NCI-H524 treated with DMSO at 0.1 percent for 48 hours (cell line): ENCODE data around the gene RTN4RL2.

Experiments
- DNase-seq: peaks from one replicate; lab custom pipeline; 2025; lab: John Stamatoyannopoulos, UW

Gene RTN4RL2

DNA sequence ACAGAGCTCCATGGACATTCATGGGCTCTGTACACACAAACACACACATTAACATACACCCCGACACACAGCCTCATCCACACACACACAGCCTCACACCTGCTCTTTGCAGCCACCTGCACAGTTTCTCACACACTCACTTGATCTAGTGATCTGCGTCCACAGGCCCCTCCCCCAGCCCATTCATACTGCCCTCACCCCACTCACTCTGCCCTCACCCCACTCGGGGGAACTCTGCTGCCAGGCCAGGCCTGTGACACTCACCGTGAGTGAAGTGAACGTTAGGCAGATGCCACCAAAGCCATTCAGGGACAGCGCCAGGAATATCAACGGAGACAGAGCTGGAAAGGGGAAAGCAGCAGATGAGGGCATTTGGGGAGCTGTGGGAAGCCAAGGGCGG, 40.2 kb downstream of the RTN4RL2 start:
- DNase-seq = no peak

DNA sequence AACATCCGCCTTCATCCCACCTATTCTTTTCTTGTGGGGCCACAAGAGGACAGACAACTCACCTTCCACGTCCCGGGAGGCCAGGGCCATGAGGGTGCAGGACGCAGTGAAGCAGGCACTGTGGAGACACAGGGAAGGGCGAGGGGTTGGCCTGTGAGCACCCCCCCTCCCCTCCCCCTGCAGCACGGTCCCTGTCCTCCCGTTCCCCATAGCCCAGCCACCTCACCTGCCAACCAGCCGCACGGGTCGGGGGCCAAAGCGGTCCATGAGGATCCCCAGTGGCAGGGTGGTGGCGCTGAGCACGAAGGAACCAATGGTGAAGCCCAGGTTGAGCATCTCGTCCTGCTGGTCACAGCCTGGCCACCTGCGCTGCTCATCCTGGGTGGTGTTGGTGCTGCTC, 40.6 kb downstream of the RTN4RL2 start:
- no peak for DNase-seq

GRCh38 chr11:57501953-57502352, 41.6 kb downstream of the RTN4RL2 start:
- DNase-seq = no peak

- DNase-seq = no peak
These were observed 42.0 kb downstream of the RTN4RL2 start for GRCh38 chr11:57502376-57502775.

DNA sequence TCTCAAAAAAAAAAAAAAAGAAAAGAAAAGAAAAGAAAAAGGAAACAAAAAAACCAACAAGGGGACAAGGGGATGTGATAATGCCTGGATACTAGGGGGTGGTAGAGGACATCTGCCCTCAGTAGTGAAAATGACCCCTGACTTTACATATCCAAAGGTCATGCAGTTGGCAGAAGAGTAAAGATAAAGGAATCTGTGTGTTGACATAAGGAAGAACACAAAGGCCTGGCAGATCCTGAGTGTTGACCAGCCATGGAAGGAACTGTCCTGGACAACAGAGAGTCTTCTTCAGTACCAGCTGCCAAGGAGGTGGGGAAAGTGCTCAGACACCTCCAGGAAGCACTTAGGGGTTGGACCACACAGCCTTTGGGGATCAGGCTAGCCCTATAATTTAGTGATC, 42.5 kb downstream of the RTN4RL2 start:
- no peak for DNase-seq

- no peak for DNase-seq
These were observed 44.2 kb downstream of the RTN4RL2 start for GRCh38 chr11:57504511-57504910.

DNA sequence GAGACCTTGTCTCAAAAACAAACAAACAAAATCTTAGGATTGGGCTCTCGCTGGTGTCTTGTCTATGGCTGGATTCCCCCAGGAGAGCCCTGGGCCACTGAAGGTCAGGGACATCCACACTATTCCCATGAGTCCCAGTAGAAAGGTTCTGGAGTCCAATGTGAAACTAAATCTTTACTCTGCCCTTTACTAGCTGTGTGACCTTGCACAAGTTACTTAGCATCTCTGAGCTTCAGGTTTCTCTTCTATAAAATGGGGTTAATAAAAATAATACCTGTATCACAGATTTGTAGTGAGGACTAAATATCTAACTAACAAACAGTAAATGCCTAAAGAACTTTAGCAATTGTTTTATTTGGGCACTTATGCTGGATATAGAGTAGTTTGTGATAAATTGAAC, 46.2 kb downstream of the RTN4RL2 start:
- DNase-seq = no peak

GRCh38 chr11:57508341-57509170, 48.2 kb downstream of the RTN4RL2 start:
- DNase-seq = no peak

DNA sequence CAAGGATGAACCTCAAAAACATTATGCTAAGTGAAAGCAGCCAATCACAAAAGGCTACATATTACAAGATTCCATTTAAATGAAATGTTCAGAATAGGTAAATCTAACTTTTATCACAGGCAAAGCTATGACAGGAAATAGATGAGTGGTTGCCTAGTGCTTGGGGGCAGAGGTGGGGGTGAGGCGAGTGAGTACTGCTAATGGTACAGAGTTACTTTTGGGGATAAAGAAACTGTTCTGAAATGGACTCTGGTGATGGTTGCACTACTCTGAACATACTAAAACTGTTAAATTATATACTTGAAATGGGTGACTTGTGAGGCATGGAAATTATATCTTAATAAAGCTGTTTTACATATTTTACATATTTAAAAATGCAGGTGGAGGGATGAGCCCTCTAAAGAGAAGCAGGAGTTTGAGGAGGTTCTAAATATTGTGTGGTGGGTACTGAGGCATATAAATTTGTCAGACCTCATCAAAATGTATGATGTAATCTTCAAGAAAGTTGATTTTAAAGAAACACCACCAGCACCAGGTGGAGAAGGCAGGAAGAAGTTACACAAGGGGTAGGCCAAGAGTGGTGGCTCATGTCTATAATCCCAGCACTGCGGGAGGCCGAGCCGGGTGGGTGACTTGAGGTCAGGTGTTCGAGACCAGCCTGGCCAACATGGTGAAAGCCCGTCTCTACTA, 51.6 kb downstream of the RTN4RL2 start:
- no peak for DNase-seq

DNA sequence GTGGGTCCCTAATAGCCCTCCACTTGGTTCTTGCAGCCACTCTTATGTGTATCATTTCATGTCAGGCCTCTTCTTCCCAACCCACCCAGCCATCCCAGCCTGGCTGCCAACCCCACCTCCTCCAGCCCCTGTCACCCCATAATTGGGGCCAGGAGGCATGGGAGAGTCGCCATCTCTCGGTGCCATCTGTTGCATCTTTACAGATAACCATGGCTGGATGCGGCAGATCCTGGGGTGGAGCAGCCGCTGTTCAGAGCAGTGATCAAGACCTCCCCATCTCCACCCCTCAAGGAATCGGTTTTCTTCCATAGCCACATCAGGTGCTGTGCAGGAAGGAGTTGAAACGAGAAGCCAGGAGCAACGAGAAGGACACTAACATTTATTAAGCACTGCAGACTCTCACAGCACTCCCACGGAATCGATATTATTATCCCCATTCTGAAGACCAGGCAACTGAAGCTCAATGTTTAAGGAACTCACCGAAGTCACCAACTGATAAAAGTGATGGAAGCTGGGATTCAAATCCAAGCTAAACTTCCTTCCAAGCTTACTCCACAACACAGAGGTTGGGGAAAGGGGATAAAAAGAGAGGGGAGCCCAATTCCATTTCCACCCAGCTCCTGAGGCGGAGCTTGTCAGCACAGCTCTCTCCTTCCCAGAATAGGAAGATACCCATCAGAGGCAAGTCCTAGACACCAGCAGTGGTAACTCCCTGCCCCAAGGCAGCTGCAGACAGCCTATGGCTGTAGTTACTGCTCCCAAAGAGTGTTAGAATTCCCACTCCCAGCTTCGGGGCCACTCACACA, 52.5 kb downstream of the RTN4RL2 start:
- no peak for DNase-seq

GRCh38 chr11:57513452-57513795, 53.1 kb downstream of the RTN4RL2 start:
- no peak for DNase-seq

GRCh38 chr11:57513911-57514537, 53.7 kb downstream of the RTN4RL2 start:
- no peak for DNase-seq

GRCh38 chr11:57514538-57515331, 54.4 kb downstream of the RTN4RL2 start:
- no peak for DNase-seq

DNA sequence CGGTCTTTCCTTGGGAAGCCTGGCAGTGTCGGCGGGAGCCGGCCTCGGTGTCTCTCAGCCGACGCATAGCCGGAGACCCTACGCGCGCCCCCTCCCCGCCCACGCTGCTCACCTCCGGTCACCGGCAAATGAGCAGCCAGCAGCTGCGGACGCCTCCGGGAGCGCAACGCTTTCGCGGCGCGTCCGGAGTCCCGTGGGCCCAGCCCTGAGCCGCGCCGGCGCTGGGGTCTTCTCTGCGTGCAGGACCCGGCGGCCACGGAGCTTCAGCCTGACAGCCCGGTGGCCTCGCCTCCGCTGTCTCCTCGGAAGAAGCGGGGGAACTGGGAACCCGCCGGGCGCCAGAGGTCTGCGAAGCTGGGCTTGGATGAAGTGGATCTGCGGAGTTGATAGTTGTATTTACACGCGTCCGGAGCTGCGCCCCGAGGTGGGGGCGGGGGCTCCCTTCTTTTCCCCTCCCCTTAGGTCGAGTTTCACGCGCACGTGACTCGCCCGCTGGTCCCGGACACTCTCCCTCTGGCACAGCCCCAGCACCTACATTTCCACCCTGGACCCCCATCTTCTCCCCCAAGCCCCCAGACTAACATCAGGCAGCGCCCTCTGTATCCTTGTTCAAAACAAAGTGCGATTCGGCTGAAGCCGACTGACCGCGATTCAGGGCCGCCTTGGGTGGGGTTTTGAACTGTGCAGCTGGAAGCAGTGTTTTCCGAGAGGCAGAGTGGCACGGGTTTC, 55.2 kb downstream of the RTN4RL2 start, which contains the start of gene SLC43A1:
Gene SLC43A1, minus strand, starts transcription at position 371 of the 729 bp plus-strand sequence. CDS start 1,591 bp downstream, outside the sequence.
- peak; percentile 9 for DNase-seq

DNA sequence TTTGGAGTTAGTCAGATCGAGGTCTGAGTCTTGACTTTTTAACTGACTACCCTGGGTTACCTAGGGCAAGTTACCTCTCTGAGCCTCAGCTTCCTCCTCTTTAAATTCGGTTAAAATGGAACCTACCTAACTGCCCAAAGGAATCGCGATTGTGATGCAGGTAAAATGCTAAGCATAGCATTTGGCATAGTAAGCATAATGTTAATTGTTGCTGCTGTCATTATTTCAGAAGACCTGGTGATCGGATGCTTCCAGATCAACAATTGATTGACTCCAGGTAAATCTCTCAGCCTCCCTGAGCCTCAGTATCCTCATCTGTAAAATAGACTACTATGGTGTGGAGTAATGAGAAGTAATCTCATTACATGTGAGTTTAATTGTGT, 55.7 kb downstream of the RTN4RL2 start:
- DNase-seq = no peak

GRCh38 chr11:57521116-57521515, 60.8 kb downstream of the RTN4RL2 start:
- DNase-seq = no peak

- DNase-seq = no peak
These were observed 63.1 kb downstream of the RTN4RL2 start for GRCh38 chr11:57523419-57523818.
